ENCODE results near the gene ATP1A2. TPM values are rescaled to one million over a fixed set of nuclear protein-coding genes. Genes with fewer than 3 reads are reported as not detected.

The ATP1A2 gene
- total RNA-seq, 1 donor from 2014 or later: 11.0 TPM

- Histone ChIP-seq H3K36me3 (no peaks in the 10 kb centered on the region), H3K4me3 (no peak overlapping the region), H3K27ac (no peak overlapping the region), H3K4me1 (peaks cover 9% of the 10 kb centered on the region), H3K27me3 (no peaks in the 10 kb centered on the region), H3K9me3 (no peaks in the 10 kb centered on the region)
- intact Hi-C loops (cut with DNase I): no loop called here
- no peak for DNase-seq (ENCODE audit: extremely low spot score in 2 of 2)
- no peak for TF ChIP-seq POLR2AphosphoS5 (IDR thresholded peaks at IDR 0.05; ENCODE audit: insufficient read depth in 1 of 2, low read depth in 1 of 2)
- TF ChIP-seq, protein P1, sequence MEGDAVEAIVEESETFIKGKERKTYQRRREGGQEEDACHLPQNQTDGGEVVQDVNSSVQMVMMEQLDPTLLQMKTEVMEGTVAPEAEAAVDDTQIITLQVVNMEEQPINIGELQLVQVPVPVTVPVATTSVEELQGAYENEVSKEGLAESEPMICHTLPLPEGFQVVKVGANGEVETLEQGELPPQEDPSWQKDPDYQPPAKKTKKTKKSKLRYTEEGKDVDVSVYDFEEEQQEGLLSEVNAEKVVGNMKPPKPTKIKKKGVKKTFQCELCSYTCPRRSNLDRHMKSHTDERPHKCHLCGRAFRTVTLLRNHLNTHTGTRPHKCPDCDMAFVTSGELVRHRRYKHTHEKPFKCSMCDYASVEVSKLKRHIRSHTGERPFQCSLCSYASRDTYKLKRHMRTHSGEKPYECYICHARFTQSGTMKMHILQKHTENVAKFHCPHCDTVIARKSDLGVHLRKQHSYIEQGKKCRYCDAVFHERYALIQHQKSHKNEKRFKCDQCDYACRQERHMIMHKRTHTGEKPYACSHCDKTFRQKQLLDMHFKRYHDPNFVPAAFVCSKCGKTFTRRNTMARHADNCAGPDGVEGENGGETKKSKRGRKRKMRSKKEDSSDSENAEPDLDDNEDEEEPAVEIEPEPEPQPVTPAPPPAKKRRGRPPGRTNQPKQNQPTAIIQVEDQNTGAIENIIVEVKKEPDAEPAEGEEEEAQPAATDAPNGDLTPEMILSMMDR (IDR thresholded peaks at IDR 0.05): no peak
- TF ChIP-seq POLR2A (IDR thresholded peaks at IDR 0.05): no peak
These were observed 70.7 kb downstream of the ATP1A2 start for GRCh38 chr1:160186246-160186645.

DNA sequence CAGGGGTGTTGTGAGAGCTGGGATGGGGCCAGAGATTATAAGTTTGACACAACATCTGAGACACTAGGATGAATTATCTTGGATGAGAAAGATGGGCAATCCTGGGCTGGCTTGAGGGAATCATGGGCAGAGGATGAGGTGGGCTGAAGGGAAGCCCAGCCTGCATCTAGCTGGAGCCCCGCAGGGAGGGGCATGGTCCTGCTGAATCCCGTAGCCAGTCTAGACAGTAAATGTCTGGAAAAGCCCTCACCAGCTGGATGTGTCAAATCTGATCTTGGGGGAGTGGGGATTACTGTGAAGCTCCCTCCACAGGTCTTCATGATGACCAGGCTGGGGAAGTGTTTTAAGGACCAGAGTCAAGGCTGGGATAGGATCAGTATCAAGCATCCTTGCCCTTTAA lies 71.2 kb downstream of the ATP1A2 start:
- Histone ChIP-seq H3K27me3 (no peaks in the 10 kb centered on the region), H3K9me3 (no peaks in the 10 kb centered on the region), H3K4me1 (peaks cover 9% of the 10 kb centered on the region), H3K27ac (no peak overlapping the region), H3K4me3 (no peak overlapping the region), H3K36me3 (no peaks in the 10 kb centered on the region)
- TF ChIP-seq POLR2AphosphoS5 (IDR thresholded peaks at IDR 0.05; ENCODE audit: insufficient read depth in 1 of 2, low read depth in 1 of 2) (no peak), POLR2A (IDR thresholded peaks at IDR 0.05) (no peak)
- TF ChIP-seq, protein P1 (IDR thresholded peaks at IDR 0.05): no peak
- intact Hi-C loops (cut with DNase I): no loop called here
- DNase-seq (ENCODE audit: extremely low spot score in 2 of 2): no peak

DNA sequence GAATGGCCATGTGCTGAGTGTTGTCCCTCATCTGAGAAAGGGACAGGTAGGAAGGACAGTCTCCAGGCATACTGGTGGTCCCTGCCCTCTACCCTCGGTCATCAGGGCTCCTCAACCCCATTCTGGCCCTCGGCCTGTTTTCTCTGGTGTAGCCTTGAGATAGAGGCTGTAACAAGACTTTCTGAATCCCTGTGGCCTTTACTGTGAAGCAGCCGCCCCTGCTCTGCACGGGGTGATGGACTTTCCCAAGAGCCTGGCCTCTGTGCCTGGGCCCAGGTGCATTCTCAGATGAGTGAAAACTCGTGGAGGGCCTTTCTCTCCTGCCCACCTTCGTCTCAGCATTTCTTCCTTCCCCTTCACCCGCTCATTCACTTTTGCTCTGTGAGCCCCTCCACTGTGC lies 71.8 kb downstream of the ATP1A2 start:
- Histone ChIP-seq H3K4me1 (peaks cover 9% of the 10 kb centered on the region), H3K27me3 (no peaks in the 10 kb centered on the region), H3K27ac (no peak overlapping the region), H3K9me3 (no peaks in the 10 kb centered on the region), H3K4me3 (no peak overlapping the region), H3K36me3 (no peaks in the 10 kb centered on the region)
- TF ChIP-seq POLR2AphosphoS5 (IDR thresholded peaks at IDR 0.05; ENCODE audit: insufficient read depth in 1 of 2, low read depth in 1 of 2) (no peak), POLR2A (IDR thresholded peaks at IDR 0.05) (no peak)
- TF ChIP-seq, protein P1 (IDR thresholded peaks at IDR 0.05): no peak
- no peak for DNase-seq (ENCODE audit: extremely low spot score in 2 of 2)
- intact Hi-C loops (cut with DNase I): no loop called here

- no peak overlapping the region for H3K4me3 ChIP-seq
- H3K9me3 ChIP-seq: no peaks in the 10 kb centered on the region
- no peak for DNase-seq (ENCODE audit: extremely low spot score in 2 of 2)
- no peaks in the 10 kb centered on the region for H3K36me3 ChIP-seq
- H3K4me1 ChIP-seq: peaks cover 17% of the 10 kb centered on the region
- H3K27me3 ChIP-seq: no peaks in the 10 kb centered on the region
- TF ChIP-seq, protein P1 (IDR thresholded peaks at IDR 0.05): no peak
- TF ChIP-seq POLR2AphosphoS5 (IDR thresholded peaks at IDR 0.05; ENCODE audit: insufficient read depth in 1 of 2, low read depth in 1 of 2) (no peak), POLR2A (IDR thresholded peaks at IDR 0.05) (no peak)
- H3K27ac ChIP-seq: no peak overlapping the region
- intact Hi-C loops (cut with DNase I): no loop called here
These were observed 72.8 kb downstream of the ATP1A2 start for GRCh38 chr1:160188341-160188740.

- DNase-seq (ENCODE audit: extremely low spot score in 2 of 2): no peak
- Histone ChIP-seq H3K27me3 (no peaks in the 10 kb centered on the region), H3K4me3 (no peak within 1 kb of the TSS), H3K36me3 (no peaks in the 10 kb centered on the region), H3K4me1 (peaks cover 19% of the 10 kb centered on the region), H3K9me3 (no peaks in the 10 kb centered on the region), H3K27ac (no peak within 1 kb of the TSS)
- intact Hi-C loops (cut with DNase I): loop anchor here (5.0 kb wide), 1 partner anchor 102 kb away; no protein-coding TSS in a partner anchor
- TF ChIP-seq POLR2A (IDR thresholded peaks at IDR 0.05) (no peak), POLR2AphosphoS5 (IDR thresholded peaks at IDR 0.05; ENCODE audit: insufficient read depth in 1 of 2, low read depth in 1 of 2) (no peak)
- TF ChIP-seq, protein P1 (IDR thresholded peaks at IDR 0.05): no peak
These were observed 74.4 kb downstream of the ATP1A2 start, which contains the start of gene CASQ1 for GRCh38 chr1:160189649-160190625. TSS of gene CASQ1 (plus strand) at chr1:160190575. CDS start at chr1:160190752, 177 bp downstream.

All from vagina (tissue), 2 donors.